Panc1 (cell line): ENCODE data around the gene GPC1. TPM values are rescaled to one million over a fixed set of nuclear protein-coding genes. Genes with fewer than 3 reads are reported as not detected.

Source experiments
- ATAC-seq: fragments of 200-7000 bp; cut with Tn5 transposase; 2 replicates; pipeline ENCODE4 v1.9.1; 2020; ENCODE audit warnings: mild to moderate bottlenecking, moderate library complexity
- BruUV-seq: library from RNA; stranded (reverse); fragments of 400-500 nt; replicated peaks from 2 replicates; lab custom pipeline; 2021; lab: Mats Ljungman, UMichigan
- CTCF ChIA-PET: fragments of 300-600 bp; sonication (Branson Sonifier 250); formaldehyde crosslinking; loops from one replicate; lab custom pipeline; 2022; ENCODE audit warnings: antibody characterized with exemption; lab: Charles Lee
- POLR2A ChIA-PET: fragments of 300-600 bp; sonication (Branson Sonifier 250); formaldehyde crosslinking; loops from one replicate; lab custom pipeline; 2022; ENCODE audit warnings: antibody characterized with exemption; lab: Charles Lee
- DNase-seq: peaks from one replicate; pipeline ENCODE4 v3.0.0-alpha.2; 2010; ENCODE audit warnings: low read depth, low spot score
- H3K27ac ChIP-seq: 2 replicates; pipeline ENCODE4 v1.5.1; 2011; ENCODE audit warnings: mild to moderate bottlenecking, low read length, inconsistent platforms
- H3K27me3 ChIP-seq: fragments of 200-500 bp; sonication (Bioruptor generic); 2 replicates; pipeline ENCODE4 v1.6.0; 2014; ENCODE audit warnings: low read length, inconsistent platforms; ENCODE audit not compliant: control insufficient read depth, insufficient read depth
- H3K36me3 ChIP-seq: fragments of 200-500 bp; sonication (Bioruptor generic); 2 replicates; pipeline ENCODE4 v1.5.1; 2014; ENCODE audit warnings: inconsistent platforms, mild to moderate bottlenecking, low read length, moderate library complexity; ENCODE audit not compliant: control insufficient read depth, insufficient read depth
- H3K4me1 ChIP-seq: 2 replicates; pipeline ENCODE4 v1.5.1; 2011; ENCODE audit warnings: inconsistent platforms, mild to moderate bottlenecking, low read length, moderate library complexity; ENCODE audit not compliant: control insufficient read depth, insufficient read depth
- H3K4me3 ChIP-seq, 2 experiments: 2 replicates each; pipeline ENCODE4 v1.5.1; 2011 to 2012; ENCODE audit warnings: low read depth in 2 of 2, low read length in 2 of 2, mild to moderate bottlenecking in 2 of 2, inconsistent platforms in 1 of 2, moderate library complexity in 1 of 2
- H3K9me3 ChIP-seq: fragments of 200-500 bp; sonication (Bioruptor generic); 2 replicates; pipeline ENCODE4 v1.5.1; 2014; ENCODE audit warnings: low read depth, mild to moderate bottlenecking, inconsistent platforms, low read length, moderate library complexity; ENCODE audit not compliant: control insufficient read depth, insufficient read depth
- CTCF ChIP-seq: fragments of 450-650 bp; IDR thresholded peaks from 2 replicates; pipeline ENCODE4 v1.5.1; 2017; ENCODE audit warnings: mild to moderate bottlenecking
- POLR2AphosphoS5 ChIP-seq: IDR thresholded peaks from 2 replicates; pipeline ENCODE4 v1.6.1; 2012; ENCODE audit warnings: mild to moderate bottlenecking, low read depth, low read length, moderate library complexity
- REST ChIP-seq, 2 experiments: IDR thresholded peaks; 2 replicates each; pipeline ENCODE4 v1.6.1; 2011 to 2012; ENCODE audit warnings: low read depth in 2 of 2, control low read depth in 1 of 2, low read length in 1 of 2, mild to moderate bottlenecking in 1 of 2, moderate library complexity in 1 of 2; ENCODE audit not compliant: insufficient read depth in 1 of 2
- SIN3A ChIP-seq: IDR thresholded peaks from 2 replicates; pipeline ENCODE4 v1.6.1; 2012; ENCODE audit warnings: low read depth, mild to moderate bottlenecking, low read length, moderate library complexity, borderline replicate concordance; ENCODE audit not compliant: insufficient read depth
- TCF7L2 ChIP-seq: IDR thresholded peaks from 2 replicates; pipeline ENCODE4 v1.6.1; 2011; ENCODE audit warnings: mild to moderate bottlenecking, low read depth, low read length, inconsistent platforms
- in situ Hi-C: cut with HindIII; loops from 2 replicates; pipeline ENCODE4 v1.10.0; 2016; ENCODE audit warnings: low sequenced_read_pairs, low pct_unique_long_range_greater_than_20kb
- intact Hi-C: fragments of 100-400 bp; cut with micrococcal nuclease; formaldehyde crosslinking; loops from one replicate; pipeline ENCODE4 v1.10.0; 2022; ENCODE audit not compliant: unreplicated experiment
- total RNA-seq: library from RNA; stranded (reverse); gene quantifications from one replicate; pipeline ENCODE4 v1.2.1, GENCODE V29; 2021; ENCODE audit not compliant: unreplicated experiment

The GPC1 gene
- total RNA-seq, 1 experiment from 2014 or later: 88.7 TPM

GRCh38 chr2:240508832-240509545, 73.5 kb downstream of the GPC1 start:
- no TSS peak for BruUV-seq
- Histone ChIP-seq H3K9me3 (no peaks in the 10 kb centered on the region), H3K36me3 (no peaks in the 10 kb centered on the region), H3K4me1 (no peaks in the 10 kb centered on the region), H3K27ac (no peak overlapping the region), H3K4me3 (no peak overlapping the region), H3K27me3 (no peaks in the 10 kb centered on the region)
- DNase-seq: no peak
- no peak for ATAC-seq
- CTCF ChIA-PET: no interaction called here
- TF ChIP-seq CTCF: no peak
- TF ChIP-seq TCF7L2: no peak
- TF ChIP-seq REST (IDR thresholded peaks at IDR 0.05; ENCODE audit: insufficient read depth in 1 of 2, low read depth in 2 of 2, low read length in 1 of 2): no peak
- TF ChIP-seq SIN3A: no peak
- no peak for TF ChIP-seq POLR2AphosphoS5
- in situ Hi-C loops (no loop called here), intact Hi-C loops (no loop called here)
- POLR2A ChIA-PET: no interaction called here

GRCh38 chr2:240509667-240510512, 74.4 kb downstream of the GPC1 start:
- intact Hi-C loops: loop anchor here (5.0 kb wide), 1 partner anchor 47 kb away; the partner anchor contains the start of gene ANKMY1
- Histone ChIP-seq H3K9me3 (no peaks in the 10 kb centered on the region), H3K27me3 (no peaks in the 10 kb centered on the region), H3K27ac (no peak overlapping the region), H3K36me3 (no peaks in the 10 kb centered on the region), H3K4me3 (no peak overlapping the region), H3K4me1 (no peaks in the 10 kb centered on the region)
- POLR2A ChIA-PET: no interaction called here
- no TSS peak for BruUV-seq
- no peak for ATAC-seq
- TF ChIP-seq REST (IDR thresholded peaks at IDR 0.05; ENCODE audit: insufficient read depth in 1 of 2, low read depth in 2 of 2, low read length in 1 of 2) (no peak), TCF7L2 (no peak), SIN3A (no peak), POLR2AphosphoS5 (no peak), CTCF (no peak)
- in situ Hi-C loops: no loop called here
- no peak for DNase-seq
- CTCF ChIA-PET: no interaction called here
